ENCODE data around the gene SPACA6.

Gene SPACA6

DNA sequence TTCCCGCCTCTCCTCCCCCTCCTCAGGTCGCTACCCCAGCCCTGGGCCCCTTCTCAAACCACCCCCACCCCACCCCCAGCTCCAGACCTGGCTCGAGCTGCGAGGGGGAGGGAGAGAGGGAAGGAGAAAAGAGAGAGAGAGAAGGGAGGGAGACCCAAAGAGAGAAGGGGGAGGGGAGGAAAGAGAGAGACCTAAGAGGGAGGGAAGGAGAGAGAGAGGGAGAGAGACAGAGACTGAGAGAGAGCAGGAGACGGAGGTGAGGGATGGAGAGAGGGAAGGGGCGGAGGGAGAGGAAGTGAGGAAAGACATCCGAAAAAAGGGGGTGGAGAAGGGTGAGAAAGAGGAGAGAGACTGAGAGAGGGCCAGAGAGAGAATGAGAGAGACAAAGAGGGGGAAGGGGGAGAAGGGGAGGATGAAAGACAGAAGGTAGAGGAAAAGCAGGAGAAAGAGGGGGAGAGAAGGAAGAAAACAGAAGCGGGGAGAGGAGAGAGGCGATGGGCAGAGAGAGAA is 2.0 kb upstream of the SPACA6 start:
- H3K4me3 ChIP-seq (ENCODE audit: low read length, poor library complexity, severe bottlenecking): peak overlapping the region; percentile 96
- TF ChIP-seq, protein P1, sequence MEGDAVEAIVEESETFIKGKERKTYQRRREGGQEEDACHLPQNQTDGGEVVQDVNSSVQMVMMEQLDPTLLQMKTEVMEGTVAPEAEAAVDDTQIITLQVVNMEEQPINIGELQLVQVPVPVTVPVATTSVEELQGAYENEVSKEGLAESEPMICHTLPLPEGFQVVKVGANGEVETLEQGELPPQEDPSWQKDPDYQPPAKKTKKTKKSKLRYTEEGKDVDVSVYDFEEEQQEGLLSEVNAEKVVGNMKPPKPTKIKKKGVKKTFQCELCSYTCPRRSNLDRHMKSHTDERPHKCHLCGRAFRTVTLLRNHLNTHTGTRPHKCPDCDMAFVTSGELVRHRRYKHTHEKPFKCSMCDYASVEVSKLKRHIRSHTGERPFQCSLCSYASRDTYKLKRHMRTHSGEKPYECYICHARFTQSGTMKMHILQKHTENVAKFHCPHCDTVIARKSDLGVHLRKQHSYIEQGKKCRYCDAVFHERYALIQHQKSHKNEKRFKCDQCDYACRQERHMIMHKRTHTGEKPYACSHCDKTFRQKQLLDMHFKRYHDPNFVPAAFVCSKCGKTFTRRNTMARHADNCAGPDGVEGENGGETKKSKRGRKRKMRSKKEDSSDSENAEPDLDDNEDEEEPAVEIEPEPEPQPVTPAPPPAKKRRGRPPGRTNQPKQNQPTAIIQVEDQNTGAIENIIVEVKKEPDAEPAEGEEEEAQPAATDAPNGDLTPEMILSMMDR (conservative IDR thresholded peaks at IDR 0.05; ENCODE audit: low read length): no peak
- TF ChIP-seq EZH2phosphoT487 (IDR thresholded peaks at IDR 0.05; ENCODE audit: borderline replicate concordance): no peak
- H3K9me3 ChIP-seq (ENCODE audit: insufficient read depth, low read depth, low read length): no peaks in the 10 kb centered on the region
- peaks cover 10% of the 10 kb centered on the region; the same call in 1 of the 2 replicates for H3K36me3 ChIP-seq (ENCODE audit: insufficient read depth, low read length)
- H2AFZ ChIP-seq (ENCODE audit: low read length): peak overlapping the region; percentile 66; the same call in 1 of the 2 replicates
- peaks cover 41% of the 10 kb centered on the region for H3K79me2 ChIP-seq (ENCODE audit: insufficient read depth, low read length)
- peaks cover 34% of the 10 kb centered on the region for H3K4me1 ChIP-seq (ENCODE audit: insufficient read depth, low read length, poor library complexity, severe bottlenecking)
- H3F3A ChIP-seq (ENCODE audit: low read depth): no peaks in the 10 kb centered on the region
- peak overlapping the region; percentile 87 for H3K4me2 ChIP-seq (ENCODE audit: low read depth, low read length, poor library complexity, severe bottlenecking)
- H3K9ac ChIP-seq (ENCODE audit: low read depth, low read length, poor library complexity, severe bottlenecking): peak overlapping the region; percentile 87
- H4K20me1 ChIP-seq (ENCODE audit: insufficient read depth, low read length, poor library complexity, severe bottlenecking): peaks cover 29% of the 10 kb centered on the region
- H3K27me3 ChIP-seq (ENCODE audit: insufficient read depth, low read length, poor library complexity, severe bottlenecking): no peaks in the 10 kb centered on the region
- no peaks in the 10 kb centered on the region for H3K9me2 ChIP-seq (replicated peaks; ENCODE audit: low read depth, low read length)

DNA sequence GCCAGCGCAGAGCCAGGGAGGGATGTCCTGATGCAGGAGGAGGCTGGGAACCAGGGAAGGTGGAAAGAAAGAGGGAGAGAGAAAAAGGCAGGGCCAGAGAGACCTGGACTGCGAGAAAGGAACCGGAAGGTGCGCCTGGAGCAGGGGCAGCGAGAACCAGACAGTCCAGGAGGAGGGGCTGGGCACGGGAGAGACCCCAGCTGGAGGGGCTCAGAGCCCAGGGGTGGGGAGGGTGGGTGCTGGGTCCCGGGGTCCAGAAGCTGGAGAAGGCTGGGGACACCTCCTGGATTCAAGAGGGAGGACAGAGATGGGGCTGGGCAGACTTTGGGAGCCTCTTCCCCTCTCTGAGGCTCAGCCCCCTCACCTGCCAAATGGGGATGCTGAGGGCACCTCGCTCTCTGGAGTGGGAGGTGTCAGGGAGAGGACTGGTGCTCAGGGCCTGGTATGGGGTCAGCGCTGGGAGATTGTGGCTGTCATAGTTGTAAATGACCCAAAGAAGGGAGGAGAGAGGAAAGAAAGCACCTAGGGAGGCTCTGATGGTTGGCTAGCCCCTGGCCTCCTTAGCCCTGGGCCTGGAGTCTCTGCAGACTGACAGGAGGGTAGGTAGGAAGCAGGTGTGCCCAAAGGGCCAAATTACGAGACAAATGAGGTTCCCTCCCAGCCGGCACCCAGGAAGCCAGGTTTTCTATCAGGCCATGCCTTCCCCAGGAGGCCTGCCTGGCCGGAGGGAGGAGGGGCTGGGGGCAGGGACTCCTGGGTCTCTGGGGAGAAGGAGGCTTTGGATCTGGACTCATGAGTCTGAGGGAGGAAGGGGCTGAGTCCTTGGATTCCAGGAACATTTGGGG is 1.3 kb upstream of the SPACA6 start:
- Histone ChIP-seq H3K9me2 (replicated peaks; ENCODE audit: low read depth, low read length) (no peaks in the 10 kb centered on the region), H3K4me2 (ENCODE audit: low read depth, low read length, poor library complexity, severe bottlenecking) (peak overlapping the region; percentile 87), H4K20me1 (ENCODE audit: insufficient read depth, low read length, poor library complexity, severe bottlenecking) (peaks cover 29% of the 10 kb centered on the region), H3K27me3 (ENCODE audit: insufficient read depth, low read length, poor library complexity, severe bottlenecking) (no peaks in the 10 kb centered on the region), H3K4me1 (ENCODE audit: insufficient read depth, low read length, poor library complexity, severe bottlenecking) (peaks cover 34% of the 10 kb centered on the region), H3K9me3 (ENCODE audit: insufficient read depth, low read depth, low read length) (no peaks in the 10 kb centered on the region), H3K36me3 (ENCODE audit: insufficient read depth, low read length) (peaks cover 10% of the 10 kb centered on the region; the same call in 1 of the 2 replicates), H3F3A (ENCODE audit: low read depth) (no peaks in the 10 kb centered on the region), H3K4me3 (ENCODE audit: low read length, poor library complexity, severe bottlenecking) (peak overlapping the region; percentile 96), H2AFZ (ENCODE audit: low read length) (no peak overlapping the region), H3K79me2 (ENCODE audit: insufficient read depth, low read length) (peaks cover 41% of the 10 kb centered on the region), H3K9ac (ENCODE audit: low read depth, low read length, poor library complexity, severe bottlenecking) (peak overlapping the region; percentile 87)
- TF ChIP-seq, protein P1 (conservative IDR thresholded peaks at IDR 0.05; ENCODE audit: low read length): no peak
- TF ChIP-seq EZH2phosphoT487 (IDR thresholded peaks at IDR 0.05; ENCODE audit: borderline replicate concordance): no peak

DNA sequence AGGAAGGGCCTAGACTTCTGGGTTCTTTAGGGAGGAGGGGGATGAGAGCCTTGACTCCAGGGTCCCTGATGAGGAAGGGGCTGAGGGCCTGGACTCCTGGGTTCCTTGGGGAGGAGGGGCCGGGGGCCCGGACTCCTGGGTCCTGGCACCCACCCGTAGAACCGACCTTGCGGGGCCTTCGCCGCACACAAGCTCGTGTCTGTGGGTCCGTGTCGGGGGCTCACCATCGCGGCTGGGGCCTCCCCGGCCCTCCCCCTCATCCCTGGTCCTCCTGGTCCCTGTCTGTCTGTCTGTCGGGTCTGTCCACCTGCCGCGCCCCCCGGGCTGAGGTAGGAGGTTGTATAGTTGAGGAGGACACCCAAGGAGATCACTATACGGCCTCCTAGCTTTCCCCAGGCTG is 662 bp upstream of the SPACA6 start:
- H3K9ac ChIP-seq (ENCODE audit: low read depth, low read length, poor library complexity, severe bottlenecking): peak overlapping the region; percentile 87
- peaks cover 29% of the 10 kb centered on the region for H4K20me1 ChIP-seq (ENCODE audit: insufficient read depth, low read length, poor library complexity, severe bottlenecking)
- peak overlapping the region; percentile 87 for H3K4me2 ChIP-seq (ENCODE audit: low read depth, low read length, poor library complexity, severe bottlenecking)
- no peaks in the 10 kb centered on the region for H3K9me2 ChIP-seq (replicated peaks; ENCODE audit: low read depth, low read length)
- peaks cover 41% of the 10 kb centered on the region for H3K79me2 ChIP-seq (ENCODE audit: insufficient read depth, low read length)
- H3F3A ChIP-seq (ENCODE audit: low read depth): no peaks in the 10 kb centered on the region
- H3K4me1 ChIP-seq (ENCODE audit: insufficient read depth, low read length, poor library complexity, severe bottlenecking): peaks cover 34% of the 10 kb centered on the region
- no peak overlapping the region for H2AFZ ChIP-seq (ENCODE audit: low read length)
- no peaks in the 10 kb centered on the region for H3K9me3 ChIP-seq (ENCODE audit: insufficient read depth, low read depth, low read length)
- peak overlapping the region; percentile 96 for H3K4me3 ChIP-seq (ENCODE audit: low read length, poor library complexity, severe bottlenecking)
- TF ChIP-seq, protein P1 (conservative IDR thresholded peaks at IDR 0.05; ENCODE audit: low read length): no peak
- no peak for TF ChIP-seq EZH2phosphoT487 (IDR thresholded peaks at IDR 0.05; ENCODE audit: borderline replicate concordance)
- no peaks in the 10 kb centered on the region for H3K27me3 ChIP-seq (ENCODE audit: insufficient read depth, low read length, poor library complexity, severe bottlenecking)
- peaks cover 10% of the 10 kb centered on the region; the same call in 1 of the 2 replicates for H3K36me3 ChIP-seq (ENCODE audit: insufficient read depth, low read length)
